HG03342 (cell line): Measurements from ENCODE around the gene PRAMEF11.

ENCODE experiments used
- ATAC-seq: cut with Tn5 transposase; IDR thresholded peaks from one replicate; pipeline ENCODE4 v1.9.1; 2021; ENCODE audit warnings: mild to moderate bottlenecking, moderate library complexity; ENCODE audit not compliant: unreplicated experiment

The PRAMEF11 gene

GRCh38 chr1:12774801-12775345, 56.3 kb downstream of the PRAMEF11 start:
- ATAC-seq: no peak
